Kidney epithelial cell (primary cell): ENCODE measurements around the gene P3H4. TPM values are rescaled to one million over a fixed set of nuclear protein-coding genes. Genes with fewer than 3 reads are reported as not detected.

Experiments
- DNase-seq: peaks from one replicate; pipeline ENCODE4 v3.0.0-alpha.2; 2010; ENCODE audit warnings: low read depth
- H3K27me3 ChIP-seq: 2 replicates; pipeline ENCODE4 v1.6.0; 2011; ENCODE audit warnings: low read length; ENCODE audit not compliant: control insufficient read depth, insufficient read depth
- H3K36me3 ChIP-seq: 2 replicates; pipeline ENCODE4 v1.5.1; 2011; ENCODE audit warnings: low read length; ENCODE audit not compliant: control insufficient read depth, insufficient read depth
- H3K4me3 ChIP-seq: 2 replicates; pipeline ENCODE4 v1.5.1; 2011; ENCODE audit warnings: low read depth, mild to moderate bottlenecking, control low read depth, low read length
- total RNA-seq: library from RNA; depleted of rRNA; stranded (reverse); fragments of >200 nt; gene quantifications from 2 replicates; pipeline ENCODE4 v1.2.3, GENCODE V29; 2015
- TF ChIP-seq, protein P1 (sequence below): IDR thresholded peaks from 2 replicates; pipeline ENCODE4 v1.5.1; 2011; ENCODE audit warnings: mild to moderate bottlenecking, moderate library complexity, low read length, control low read depth, inconsistent platforms; ENCODE audit not compliant: insufficient read depth, poor library complexity, severe bottlenecking

The P3H4 gene
- total RNA-seq, 1 donor from 2014 or later, result 50.5 TPM

DNA sequence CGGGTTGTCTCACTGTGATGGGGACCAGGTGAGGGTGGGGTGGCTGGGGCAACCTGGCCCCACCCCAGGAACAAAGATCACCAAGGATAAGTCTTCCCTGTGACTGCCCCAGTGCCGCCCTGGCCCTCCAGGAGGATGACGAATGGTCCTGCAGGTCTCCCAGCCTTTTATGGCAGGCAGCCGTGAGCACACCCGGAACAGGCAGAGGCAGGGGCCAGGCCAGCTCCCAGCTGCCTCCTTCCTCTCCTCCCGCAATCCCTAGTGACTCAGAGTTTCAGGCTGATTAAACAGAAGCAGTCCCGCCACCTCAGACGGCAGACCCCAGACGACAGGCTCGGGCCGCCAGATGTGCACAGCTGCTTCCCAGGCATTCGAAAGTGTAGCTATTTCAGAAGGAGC, 38.6 kb downstream of the P3H4 start:
- peaks cover 6% of the 10 kb centered on the region for H3K36me3 ChIP-seq
- no peaks in the 10 kb centered on the region for H3K27me3 ChIP-seq
- TF ChIP-seq, protein P1, sequence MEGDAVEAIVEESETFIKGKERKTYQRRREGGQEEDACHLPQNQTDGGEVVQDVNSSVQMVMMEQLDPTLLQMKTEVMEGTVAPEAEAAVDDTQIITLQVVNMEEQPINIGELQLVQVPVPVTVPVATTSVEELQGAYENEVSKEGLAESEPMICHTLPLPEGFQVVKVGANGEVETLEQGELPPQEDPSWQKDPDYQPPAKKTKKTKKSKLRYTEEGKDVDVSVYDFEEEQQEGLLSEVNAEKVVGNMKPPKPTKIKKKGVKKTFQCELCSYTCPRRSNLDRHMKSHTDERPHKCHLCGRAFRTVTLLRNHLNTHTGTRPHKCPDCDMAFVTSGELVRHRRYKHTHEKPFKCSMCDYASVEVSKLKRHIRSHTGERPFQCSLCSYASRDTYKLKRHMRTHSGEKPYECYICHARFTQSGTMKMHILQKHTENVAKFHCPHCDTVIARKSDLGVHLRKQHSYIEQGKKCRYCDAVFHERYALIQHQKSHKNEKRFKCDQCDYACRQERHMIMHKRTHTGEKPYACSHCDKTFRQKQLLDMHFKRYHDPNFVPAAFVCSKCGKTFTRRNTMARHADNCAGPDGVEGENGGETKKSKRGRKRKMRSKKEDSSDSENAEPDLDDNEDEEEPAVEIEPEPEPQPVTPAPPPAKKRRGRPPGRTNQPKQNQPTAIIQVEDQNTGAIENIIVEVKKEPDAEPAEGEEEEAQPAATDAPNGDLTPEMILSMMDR, result no peak
- DNase-seq, result peak; percentile 89
- no peak overlapping the region for H3K4me3 ChIP-seq

DNA sequence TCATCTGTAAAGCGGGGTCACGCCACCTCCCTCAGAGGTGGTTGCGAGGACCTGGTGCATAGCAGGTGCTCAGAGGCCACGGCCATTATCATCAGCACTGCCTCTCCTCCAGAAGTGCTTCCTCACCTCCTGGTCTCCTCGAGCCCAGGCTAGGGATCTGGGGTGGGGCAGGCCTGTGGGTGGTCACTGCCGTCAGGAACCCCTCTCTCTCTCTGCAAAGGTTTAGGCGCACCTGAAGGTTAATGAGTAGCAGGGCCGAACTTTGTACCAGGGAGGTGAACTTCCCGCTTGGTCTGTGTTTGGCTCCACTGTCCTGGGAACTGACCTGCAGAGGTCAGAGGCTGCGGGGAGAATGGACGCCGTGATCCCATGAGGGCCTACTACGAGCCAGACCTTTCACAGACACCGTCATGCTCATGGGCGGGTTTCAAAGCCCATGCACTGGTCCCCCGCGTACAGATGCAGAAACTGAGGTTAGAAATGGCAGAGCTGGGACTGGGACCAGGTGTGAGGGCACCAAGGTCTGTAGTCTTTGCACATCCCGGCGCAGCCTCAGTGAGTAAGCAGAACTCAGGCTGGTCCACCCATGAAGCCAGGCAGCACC, 39.1 kb downstream of the P3H4 start:
- no peak for DNase-seq
- peaks cover 6% of the 10 kb centered on the region for H3K36me3 ChIP-seq
- no peaks in the 10 kb centered on the region for H3K27me3 ChIP-seq
- TF ChIP-seq, protein P1, result no peak
- H3K4me3 ChIP-seq, result no peak overlapping the region

DNA sequence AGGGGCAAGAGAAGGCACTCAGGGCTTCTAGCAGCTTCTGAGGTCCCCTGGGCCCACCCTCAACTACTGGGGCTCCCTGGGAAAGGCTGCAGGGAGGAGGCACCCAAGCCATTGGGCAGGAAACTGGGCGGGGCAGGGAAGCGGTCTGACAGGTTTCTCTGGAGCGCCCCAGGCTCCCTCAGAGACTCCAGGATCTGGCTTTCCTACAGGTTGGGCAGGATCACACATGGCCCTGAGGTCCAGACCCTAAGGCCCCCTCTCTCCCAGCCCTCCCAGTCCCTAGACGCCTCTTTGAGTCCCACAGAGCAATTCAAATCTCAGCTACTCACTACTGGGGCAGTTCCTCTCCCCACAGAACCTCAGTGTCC, 39.5 kb downstream of the P3H4 start:
- TF ChIP-seq, protein P1, result no peak
- no peak for DNase-seq
- peaks cover 6% of the 10 kb centered on the region for H3K36me3 ChIP-seq
- no peaks in the 10 kb centered on the region for H3K27me3 ChIP-seq
- H3K4me3 ChIP-seq, result no peak overlapping the region

DNA sequence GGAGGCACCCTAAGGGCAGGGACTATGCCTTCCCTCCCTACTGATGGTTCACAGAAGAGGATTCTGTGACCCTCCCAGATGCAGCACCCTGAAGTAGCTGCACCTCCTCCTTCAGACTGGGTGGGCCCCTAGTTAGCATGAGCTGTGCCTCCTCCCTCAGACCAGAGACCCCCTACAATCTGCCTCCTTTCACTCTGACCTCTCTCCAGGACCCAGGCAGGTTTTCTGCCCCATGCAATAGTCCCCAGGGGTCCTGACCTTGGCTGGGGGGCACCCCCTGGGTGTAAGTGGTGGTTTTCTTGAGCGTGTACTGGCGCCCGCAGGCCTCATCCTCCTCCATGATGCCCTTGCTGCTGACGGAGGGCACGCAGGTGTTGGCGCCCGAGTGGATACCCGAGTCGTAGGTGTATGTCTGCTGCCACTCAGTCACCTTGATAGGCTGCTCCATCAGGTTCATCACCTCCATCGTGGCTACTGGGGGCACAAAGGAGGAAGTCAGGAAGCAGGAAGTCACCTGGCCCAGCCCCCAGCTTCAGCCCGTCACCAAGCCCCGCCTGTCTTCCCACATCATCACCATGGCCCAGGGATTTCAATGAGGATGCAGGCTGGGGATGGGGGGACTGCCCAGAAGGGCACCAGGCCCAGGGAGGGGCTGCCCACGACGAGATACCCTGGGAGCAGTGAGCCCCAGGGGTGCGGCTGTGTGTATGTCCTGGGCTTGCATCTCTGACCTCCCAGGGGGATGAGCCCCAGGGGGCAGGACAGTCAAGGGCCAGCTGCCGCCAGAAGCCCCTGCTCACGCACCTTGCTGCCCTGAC, 40.2 kb downstream of the P3H4 start:
- H3K4me3 ChIP-seq, result no peak overlapping the region
- H3K27me3 ChIP-seq, result no peaks in the 10 kb centered on the region
- H3K36me3 ChIP-seq, result peaks cover 6% of the 10 kb centered on the region
- DNase-seq, result no peak
- TF ChIP-seq, protein P1, result no peak

DNA sequence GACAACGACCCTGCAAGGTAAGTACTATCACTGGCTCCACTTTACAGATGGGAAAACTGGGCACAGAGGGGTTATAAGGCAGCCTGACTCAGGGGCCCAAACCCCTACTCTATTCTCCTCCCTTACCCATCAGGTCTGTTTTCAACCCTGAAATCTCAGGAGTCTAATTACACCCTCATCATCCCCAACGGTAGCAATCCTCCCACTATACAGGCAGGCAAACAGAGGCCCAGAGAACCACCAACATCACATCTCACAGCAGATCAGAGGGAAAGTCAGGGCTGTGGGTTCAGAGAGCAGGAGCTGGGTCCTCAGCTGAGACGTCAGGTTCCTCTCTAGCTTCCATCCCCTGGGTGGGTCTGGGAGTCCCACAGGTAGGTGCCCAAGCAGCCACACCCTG, 41.8 kb downstream of the P3H4 start:
- no peak overlapping the region for H3K4me3 ChIP-seq
- peaks cover 6% of the 10 kb centered on the region for H3K36me3 ChIP-seq
- DNase-seq, result no peak
- H3K27me3 ChIP-seq, result no peaks in the 10 kb centered on the region
- TF ChIP-seq, protein P1, result no peak
